ENCODE measurements around the gene EPG5. TPM values are rescaled to one million over a fixed set of nuclear protein-coding genes. Genes with fewer than 3 reads are reported as not detected.

Gene EPG5
- total and polyA plus RNA-seq, 10 of the 15 experiments (the other 5 are each of a cell fraction or from before 2014, with no cell fraction given) = 1.9 to 27.7 (median 9.0) TPM

GRCh38 chr18:45806226-45806625, 160.9 kb downstream of the EPG5 start:
- Histone ChIP-seq H2AFZ (ENCODE audit: control insufficient read depth, low read depth, low read length) (no peak overlapping the region; the same call in 1 of the 2 replicates), H3K27ac (ENCODE audit: control insufficient read depth, insufficient read depth) (no peak overlapping the region), H3K79me2 (ENCODE audit: control insufficient read depth, insufficient read depth, low read length) (no peaks in the 10 kb centered on the region), H3K9me3 (replicated peaks; ENCODE audit: control insufficient read depth, insufficient read depth, low read length) (peaks cover 4% of the 10 kb centered on the region; the same call in 2 of the 3 replicates), H3K4me3 (no peak overlapping the region), H3K9ac (ENCODE audit: control insufficient read depth, insufficient read depth, low read length) (no peak overlapping the region), H3K4me1 (ENCODE audit: control insufficient read depth, insufficient read depth, low read length) (no peaks in the 10 kb centered on the region), H3K27me3 (replicated peaks in 1 of 2; ENCODE audit: control insufficient read depth in 2 of 2, insufficient read depth in 2 of 2, low read length in 1 of 2) (no peaks in the 10 kb centered on the region), H3K36me3 (ENCODE audit: control insufficient read depth in 2 of 2, insufficient read depth in 2 of 2, low read length in 1 of 2) (no peaks in the 10 kb centered on the region), H3K4me2 (ENCODE audit: control insufficient read depth, insufficient read depth) (no peak overlapping the region), H4K20me1 (ENCODE audit: control insufficient read depth, insufficient read depth) (no peaks in the 10 kb centered on the region)
- no TSS peak for BruUV-seq (replicated peaks)
- ChIA-PET CTCF (interaction anchor here (1.2 to 3.9 kb wide), 5 partner anchors 11 to 118 kb away, joined by 3 to 23 read pairs (median 12); partner anchors contain the start of gene SLC14A1), SMC1A (ENCODE audit: uncharacterized antibody, unreplicated experiment) (interaction anchor here (0.9 to 1.3 kb wide), 3 partner anchors 24 to 140 kb away, joined by 3 to 4 read pairs (median 4); no protein-coding TSS in a partner anchor), RAD21 (ENCODE audit: unreplicated experiment) (interaction anchor here (1.3 to 1.5 kb wide), 2 partner anchors 81 to 118 kb away, joined by 3 to 4 read pairs; no protein-coding TSS in a partner anchor), POLR2A (no interaction called here)
- intact Hi-C loops (cut with micrococcal nuclease; ENCODE audit: unreplicated experiment) = no loop called here
- in situ Hi-C loops (cut with MboI) = no loop called here
- ATAC-seq = no peak
- 19% methylated on average over 2 of the region's 2 CpGs for WGBS (ENCODE audit: insufficient coverage, insufficient replicate concordance, low lambda C conversion rate, missing lambda C conversion rate)
- no peak for DNase-seq (ENCODE audit: low read depth, low spot score)
- TF ChIP-seq ATF2 (IDR thresholded peaks at IDR 0.05; ENCODE audit: low read length) (no peak), FOXK2 (IDR thresholded peaks at IDR 0.05) (no peak), RAD51 (IDR thresholded peaks at IDR 0.05) (no peak), SMAD5 (IDR thresholded peaks at IDR 0.05; ENCODE audit: low read depth) (no peak), MTA3 (IDR thresholded peaks at IDR 0.05; ENCODE audit: borderline replicate concordance, low read length) (no peak), SUZ12 (IDR thresholded peaks at IDR 0.05; ENCODE audit: unreplicated experiment) (no peak), TCF3 (IDR thresholded peaks at IDR 0.05; ENCODE audit: borderline replicate concordance, insufficient read depth, low read depth, low read length) (no peak), FOXM1 (IDR thresholded peaks at IDR 0.05; ENCODE audit: low read depth, low read length) (no peak), BACH1 (IDR thresholded peaks at IDR 0.05; ENCODE audit: borderline replicate concordance) (no peak), CBFB (IDR thresholded peaks at IDR 0.05; ENCODE audit: low read depth) (no peak), ZZZ3 (IDR thresholded peaks at IDR 0.05; ENCODE audit: control insufficient read depth, insufficient read length, low read depth) (no peak), PBX3 (IDR thresholded peaks at IDR 0.05; ENCODE audit: insufficient replicate concordance, low read depth, low read length) (no peak), NFIC (IDR thresholded peaks at IDR 0.05; ENCODE audit: low read depth, low read length) (no peak), HDAC6 (IDR thresholded peaks at IDR 0.05; ENCODE audit: unreplicated experiment) (no peak), USF2 (IDR thresholded peaks at IDR 0.05; ENCODE audit: borderline replicate concordance, low read depth, low read length) (no peak), NRF1 (conservative IDR thresholded peaks at IDR 0.05; ENCODE audit: low read depth, low read length) (no peak), ZSCAN29 (IDR thresholded peaks at IDR 0.05) (no peak), SIX5 (IDR thresholded peaks at IDR 0.05; ENCODE audit: low read depth, low read length, severe bottlenecking) (no peak), IKZF2 (IDR thresholded peaks at IDR 0.05) (no peak), IKZF1 (conservative IDR thresholded peaks at IDR 0.05) (no peak)
- no peak for FAIRE-seq
